Thymus (tissue), 11 donors: Measurements from ENCODE around the gene RASA3. TPM values are rescaled to one million over a fixed set of nuclear protein-coding genes. Genes with fewer than 3 reads are reported as not detected.

Experiments
- DNase-seq, 9 donors: peaks; one replicate each; pipeline ENCODE4 v3.0.0-alpha.2; 2013; ENCODE audit warnings: low spot score in 9 of 9, low read depth in 6 of 9, missing footprints in 1 of 9
- H3K27ac ChIP-seq, 2 donors: one replicate each; pipeline ENCODE4 v1.5.1; 2013; ENCODE audit warnings: control low read depth in 1 of 2, low read depth in 1 of 2, low read length in 1 of 2, mild to moderate bottlenecking in 1 of 2, moderate library complexity in 1 of 2
- H3K27me3 ChIP-seq, 2 donors: one replicate each; pipeline ENCODE4 v1.5.1; 2013; ENCODE audit warnings: low read length in 1 of 2; ENCODE audit not compliant: control insufficient read depth in 2 of 2, insufficient read depth in 1 of 2
- H3K36me3 ChIP-seq, 2 donors: one replicate each; pipeline ENCODE4 v1.5.1; 2013; ENCODE audit warnings: low read length in 1 of 2, mild to moderate bottlenecking in 1 of 2, moderate library complexity in 1 of 2; ENCODE audit not compliant: control insufficient read depth in 2 of 2, insufficient read depth in 2 of 2
- H3K4me1 ChIP-seq, 2 donors: one replicate each; pipeline ENCODE4 v1.5.1; 2013; ENCODE audit warnings: low read length in 2 of 2; ENCODE audit not compliant: control insufficient read depth in 2 of 2, insufficient read depth in 2 of 2
- H3K4me3 ChIP-seq, 2 donors: one replicate each; pipeline ENCODE4 v1.5.1; 2013; ENCODE audit warnings: low read length in 2 of 2, control low read depth in 1 of 2, mild to moderate bottlenecking in 1 of 2
- H3K9me3 ChIP-seq, 2 donors: one replicate each; pipeline ENCODE4 v1.5.1; 2013; ENCODE audit warnings: low read length in 1 of 2, mild to moderate bottlenecking in 1 of 2; ENCODE audit not compliant: control insufficient read depth in 2 of 2, insufficient read depth in 1 of 2
- WGBS: extraction: QIAGEN DNeasy Blood & Tissue Kit; methylation state at CpG from one replicate; pipeline ENCODE4 v1.1.7; 2013; 5-methylcytosine and 5-hydroxymethylcytosine counted together
- polyA plus RNA-seq: library from polyadenylated mRNA; stranded (reverse); fragments of 200-250 nt; gene quantifications from one replicate; pipeline ENCODE4 v1.2.3, GENCODE V29; 2013
- total RNA-seq: library from RNA; stranded (reverse); fragments of 120-200 nt; gene quantifications from one replicate; pipeline ENCODE4 v1.2.4, GENCODE V29; 2013
- donor health status: healthy.

RASA3 gene
- total and polyA plus RNA-seq, 2 donors: 23.8 to 25.1 TPM

- Histone ChIP-seq H3K9me3 (no peaks in the 10 kb centered on the region), H3K4me1 (no peaks in the 10 kb centered on the region), H3K4me3 (no peak overlapping the region), H3K27me3 (no peaks in the 10 kb centered on the region), H3K27ac (no peak overlapping the region), H3K36me3 (peaks cover 5 to 17% of the 10 kb centered on the region in 2 donors)
- 97% methylated on average over 24 of the region's 24 CpGs for WGBS
- no peak for DNase-seq
These were observed 129.6 kb downstream of the RASA3 start for GRCh38 chr13:114002771-114003321.

- Histone ChIP-seq H3K4me3 (no peak overlapping the region), H3K27ac (no peak overlapping the region), H3K9me3 (no peaks in the 10 kb centered on the region), H3K36me3 (peaks cover 7 to 19% of the 10 kb centered on the region in 2 donors), H3K4me1 (no peaks in the 10 kb centered on the region), H3K27me3 (no peaks in the 10 kb centered on the region)
- 97% methylated on average over 27 of the region's 27 CpGs for WGBS
- no peak for DNase-seq
These were observed 130.3 kb downstream of the RASA3 start for GRCh38 chr13:114002009-114002544.

- no peaks in the 10 kb centered on the region for H3K9me3 ChIP-seq
- H3K36me3 ChIP-seq: peaks cover 13 to 24% of the 10 kb centered on the region in 2 donors
- 93% methylated on average over 46 of the region's 46 CpGs for WGBS
- DNase-seq: no peak
- no peak overlapping the region for H3K4me3 ChIP-seq
- H3K27me3 ChIP-seq: no peaks in the 10 kb centered on the region
- no peaks in the 10 kb centered on the region for H3K4me1 ChIP-seq
- no peak overlapping the region for H3K27ac ChIP-seq
These were observed 131.0 kb downstream of the RASA3 start for GRCh38 chr13:114001331-114002008.

GRCh38 chr13:114000151-114001040 is 132.0 kb downstream of the RASA3 start:
- no peaks in the 10 kb centered on the region for H3K9me3 ChIP-seq
- no peaks in the 10 kb centered on the region for H3K27me3 ChIP-seq
- H3K36me3 ChIP-seq: peaks cover 15 to 31% of the 10 kb centered on the region in 2 donors
- 96% methylated on average over 26 of the region's 26 CpGs for WGBS
- no peaks in the 10 kb centered on the region for H3K4me1 ChIP-seq
- no peak overlapping the region for H3K4me3 ChIP-seq
- H3K27ac ChIP-seq: no peak overlapping the region
- DNase-seq: no peak

- Histone ChIP-seq H3K9me3 (no peaks in the 10 kb centered on the region), H3K4me3 (no peak overlapping the region), H3K4me1 (no peaks in the 10 kb centered on the region), H3K27ac (no peak overlapping the region), H3K36me3 (peaks cover 18 to 37% of the 10 kb centered on the region in 2 donors), H3K27me3 (no peaks in the 10 kb centered on the region)
- DNase-seq: no peak
- WGBS: 97% methylated on average over 10 of the region's 10 CpGs
These were observed 132.9 kb downstream of the RASA3 start for GRCh38 chr13:113999618-113999910.

GRCh38 chr13:113998781-113999617 is 133.4 kb downstream of the RASA3 start:
- Histone ChIP-seq H3K36me3 (peaks cover 18 to 37% of the 10 kb centered on the region in 2 donors), H3K27ac (no peak overlapping the region)

GRCh38 chr13:113997845-113998751 is 134.3 kb downstream of the RASA3 start:
- Histone ChIP-seq H3K9me3 (no peaks in the 10 kb centered on the region), H3K27ac (no peak overlapping the region), H3K36me3 (peaks cover 18 to 36% of the 10 kb centered on the region in 2 donors), H3K4me3 (no peak overlapping the region), H3K4me1 (no peaks in the 10 kb centered on the region), H3K27me3 (no peaks in the 10 kb centered on the region)
- WGBS: 94% methylated on average over 29 of the region's 29 CpGs
- no peak for DNase-seq

More at GRCh38 chr13:113998781-113999617, 133.4 kb downstream of the RASA3 start:
- no peak overlapping the region for H3K4me3 ChIP-seq
- DNase-seq: no peak
- no peaks in the 10 kb centered on the region for H3K9me3 ChIP-seq
- H3K4me1 ChIP-seq: no peaks in the 10 kb centered on the region
- WGBS: 89% methylated on average over 42 of the region's 42 CpGs
- H3K27me3 ChIP-seq: no peaks in the 10 kb centered on the region
